GM13977 (cell line): Measurements from ENCODE around the gene NFKBIL1.
A peak's percentile ranks its signal among the peaks of the same experiment; 100 is the strongest.

Source experiments
- DNase-seq: peaks from one replicate; pipeline ENCODE4 v3.0.0; 2012; ENCODE audit warnings: low spot score
- in situ Hi-C: fragments of 300-500 bp; cut with MboI; formaldehyde crosslinking; loops from one replicate; pipeline ENCODE4 v1.12.0; 2022; ENCODE audit warnings: low sequenced_read_pairs, low pct_unique_long_range_greater_than_20kb, mixed read lengths, inconsistent platforms; ENCODE audit not compliant: unreplicated experiment
- TF ChIP-seq, protein P1 (sequence below): IDR thresholded peaks from 2 replicates; pipeline ENCODE4 v1.5.1; 2012; ENCODE audit warnings: mild to moderate bottlenecking, control low read depth; ENCODE audit not compliant: insufficient read depth; ENCODE audit errors: extremely low read depth, missing control alignments

The NFKBIL1 gene

DNA sequence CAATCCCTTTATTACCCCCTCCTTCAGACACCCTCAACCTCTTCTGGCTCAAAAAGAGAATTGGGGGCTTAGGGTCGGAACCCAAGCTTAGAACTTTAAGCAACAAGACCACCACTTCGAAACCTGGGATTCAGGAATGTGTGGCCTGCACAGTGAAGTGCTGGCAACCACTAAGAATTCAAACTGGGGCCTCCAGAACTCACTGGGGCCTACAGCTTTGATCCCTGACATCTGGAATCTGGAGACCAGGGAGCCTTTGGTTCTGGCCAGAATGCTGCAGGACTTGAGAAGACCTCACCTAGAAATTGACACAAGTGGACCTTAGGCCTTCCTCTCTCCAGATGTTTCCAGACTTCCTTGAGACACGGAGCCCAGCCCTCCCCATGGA lies 30.2 kb downstream of the NFKBIL1 start:
- TF ChIP-seq, protein P1, sequence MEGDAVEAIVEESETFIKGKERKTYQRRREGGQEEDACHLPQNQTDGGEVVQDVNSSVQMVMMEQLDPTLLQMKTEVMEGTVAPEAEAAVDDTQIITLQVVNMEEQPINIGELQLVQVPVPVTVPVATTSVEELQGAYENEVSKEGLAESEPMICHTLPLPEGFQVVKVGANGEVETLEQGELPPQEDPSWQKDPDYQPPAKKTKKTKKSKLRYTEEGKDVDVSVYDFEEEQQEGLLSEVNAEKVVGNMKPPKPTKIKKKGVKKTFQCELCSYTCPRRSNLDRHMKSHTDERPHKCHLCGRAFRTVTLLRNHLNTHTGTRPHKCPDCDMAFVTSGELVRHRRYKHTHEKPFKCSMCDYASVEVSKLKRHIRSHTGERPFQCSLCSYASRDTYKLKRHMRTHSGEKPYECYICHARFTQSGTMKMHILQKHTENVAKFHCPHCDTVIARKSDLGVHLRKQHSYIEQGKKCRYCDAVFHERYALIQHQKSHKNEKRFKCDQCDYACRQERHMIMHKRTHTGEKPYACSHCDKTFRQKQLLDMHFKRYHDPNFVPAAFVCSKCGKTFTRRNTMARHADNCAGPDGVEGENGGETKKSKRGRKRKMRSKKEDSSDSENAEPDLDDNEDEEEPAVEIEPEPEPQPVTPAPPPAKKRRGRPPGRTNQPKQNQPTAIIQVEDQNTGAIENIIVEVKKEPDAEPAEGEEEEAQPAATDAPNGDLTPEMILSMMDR: no peak
- in situ Hi-C loops: no loop called here
- no peak for DNase-seq

DNA sequence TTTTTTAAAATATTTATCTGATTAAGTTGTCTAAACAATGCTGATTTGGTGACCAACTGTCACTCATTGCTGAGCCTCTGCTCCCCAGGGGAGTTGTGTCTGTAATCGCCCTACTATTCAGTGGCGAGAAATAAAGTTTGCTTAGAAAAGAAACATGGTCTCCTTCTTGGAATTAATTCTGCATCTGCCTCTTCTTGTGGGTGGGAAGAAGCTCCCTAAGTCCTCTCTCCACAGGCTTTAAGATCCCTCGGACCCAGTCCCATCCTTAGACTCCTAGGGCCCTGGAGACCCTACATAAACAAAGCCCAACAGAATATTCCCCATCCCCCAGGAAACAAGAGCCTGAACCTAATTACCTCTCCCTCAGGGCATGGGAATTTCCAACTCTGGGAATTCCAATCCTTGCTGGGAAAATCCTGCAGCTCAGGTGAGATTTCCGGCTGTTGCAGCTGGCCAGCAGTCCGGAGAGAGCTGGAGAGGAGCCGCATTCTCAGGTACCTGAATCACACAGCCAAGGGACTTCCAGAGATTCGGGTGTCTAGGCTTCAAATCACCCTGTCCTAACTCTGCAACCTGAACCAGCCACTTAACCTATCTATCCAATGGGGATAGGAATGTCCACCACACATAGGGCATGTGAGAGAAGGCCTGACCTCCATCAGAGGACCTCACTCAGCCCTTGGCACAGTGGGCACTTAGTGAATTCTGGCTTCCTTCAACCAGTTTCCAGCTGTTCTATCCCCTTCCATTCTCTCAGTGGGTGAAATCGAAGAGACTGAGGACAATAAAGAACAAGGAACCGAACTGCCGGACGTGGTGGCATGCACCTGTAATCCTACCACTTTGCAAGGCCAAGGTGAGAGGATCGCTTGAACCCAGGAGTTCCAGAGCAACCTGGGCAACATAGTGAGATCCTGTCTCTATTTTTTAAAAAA lies 31.0 kb downstream of the NFKBIL1 start:
- DNase-seq: no peak
- TF ChIP-seq, protein P1: no peak
- in situ Hi-C loops: no loop called here

DNA sequence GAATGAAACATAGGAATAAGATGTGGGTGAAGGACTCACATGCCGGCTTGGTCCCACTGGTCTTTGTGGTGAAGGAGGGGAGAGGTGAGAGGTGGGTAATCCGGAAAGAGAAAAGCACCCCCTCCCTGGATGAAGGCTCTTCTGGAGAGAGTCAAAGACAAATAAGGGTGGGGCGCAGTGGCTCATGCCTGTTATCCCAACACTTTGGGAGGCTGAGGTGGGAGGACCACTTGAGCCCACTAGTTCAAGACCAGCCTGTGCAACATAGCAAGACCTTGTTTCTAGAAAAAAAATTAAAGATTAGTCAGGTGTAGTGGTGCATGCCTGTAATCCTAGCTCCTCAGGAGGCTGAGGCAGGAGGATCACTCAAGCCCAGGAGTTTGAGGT lies 31.7 kb downstream of the NFKBIL1 start:
- no peak for DNase-seq
- TF ChIP-seq, protein P1: no peak
- in situ Hi-C loops: no loop called here

DNA sequence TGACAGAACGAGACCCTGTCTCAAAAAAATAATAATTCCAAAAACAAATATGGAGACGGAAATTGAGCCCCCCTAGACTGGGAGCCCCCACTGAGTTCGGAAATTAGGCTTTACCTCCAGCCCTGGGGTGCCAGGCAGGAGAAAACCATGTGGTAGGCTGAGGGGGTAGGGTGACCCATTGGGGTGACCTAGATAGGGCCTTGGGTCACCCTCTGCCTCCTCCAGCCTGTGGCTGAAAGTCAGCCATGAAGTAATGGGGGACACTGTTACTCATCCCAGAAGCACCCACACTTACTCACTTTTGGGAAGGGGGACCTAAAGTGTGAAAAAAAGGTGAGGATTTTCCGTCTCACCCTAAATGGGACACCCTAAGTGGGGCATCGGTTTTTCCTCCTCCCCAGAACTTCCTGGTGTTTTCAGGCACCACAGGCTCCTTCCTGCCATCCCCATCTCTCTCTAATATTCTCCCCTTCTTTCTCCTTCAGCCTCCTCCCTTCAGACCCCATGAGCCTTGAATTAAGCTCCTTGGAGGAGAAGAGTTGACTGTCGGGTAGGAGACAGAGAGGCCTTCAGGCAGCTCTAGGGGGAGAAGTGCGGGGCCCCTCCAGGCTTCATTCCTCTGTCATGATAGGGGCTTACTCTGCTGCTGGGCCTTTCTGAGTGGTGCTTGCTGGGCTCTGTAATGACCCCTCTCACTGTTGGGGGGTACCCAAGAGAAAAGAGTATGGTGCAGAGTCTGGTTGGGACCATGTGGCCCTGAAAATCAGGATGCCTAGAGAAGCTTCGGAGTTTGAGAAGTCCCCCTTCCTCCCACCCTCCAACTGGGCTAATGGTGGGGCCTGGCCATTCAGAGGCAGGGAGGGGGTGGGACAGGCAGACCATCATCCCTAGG lies 32.4 kb downstream of the NFKBIL1 start:
- no peak for DNase-seq
- TF ChIP-seq, protein P1: no peak
- in situ Hi-C loops: no loop called here

DNA sequence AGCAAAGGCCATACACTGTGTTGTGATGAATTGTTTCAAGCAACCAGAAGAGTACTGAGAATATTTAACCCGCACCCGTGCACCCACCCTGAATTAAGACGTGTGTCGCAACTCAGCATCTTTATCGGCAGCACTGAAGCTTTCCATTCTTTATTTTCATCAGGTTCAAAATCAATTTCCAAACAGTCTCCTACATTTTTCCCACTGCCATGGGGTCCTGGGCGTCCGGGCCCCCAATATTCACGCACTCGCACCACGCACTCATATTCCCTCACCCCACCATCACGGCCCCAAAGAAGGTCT lies 33.0 kb downstream of the NFKBIL1 start:
- DNase-seq: no peak
- in situ Hi-C loops: no loop called here

DNA sequence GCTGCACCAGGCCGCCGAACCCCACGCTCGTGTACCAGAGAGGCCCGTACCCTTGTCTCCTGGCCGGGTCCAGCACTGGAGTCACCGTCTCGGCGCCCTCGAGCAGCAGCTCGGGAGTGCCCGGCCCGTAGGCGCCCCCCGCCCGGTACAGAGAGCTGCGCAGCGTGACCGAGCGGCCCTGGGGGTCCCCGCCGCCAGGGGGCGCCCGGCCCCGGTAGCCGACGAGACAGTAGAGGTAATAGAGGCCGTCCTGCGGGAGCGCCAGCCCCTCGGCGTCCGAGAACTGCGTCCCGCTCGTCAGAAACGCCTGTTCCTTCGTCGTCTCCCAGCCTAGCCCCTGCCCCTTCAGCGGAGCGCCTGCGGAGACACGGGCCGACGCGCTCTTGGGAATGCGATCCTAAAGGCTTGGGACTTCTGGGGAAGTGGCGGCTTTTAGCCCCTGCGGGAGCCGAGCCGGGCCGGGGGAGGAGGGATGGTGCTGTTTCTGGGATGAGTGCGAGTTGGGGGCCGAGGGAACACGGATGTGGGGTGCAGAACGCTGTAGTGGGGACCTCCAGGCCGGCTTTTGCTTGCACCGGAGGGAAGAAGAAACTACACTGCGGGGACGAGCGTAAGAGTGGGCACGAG lies 33.5 kb downstream of the NFKBIL1 start:
- DNase-seq: peak; percentile 85
- in situ Hi-C loops: no loop called here
- TF ChIP-seq, protein P1: peak; percentile 96

More for the DNA sequence above, 33.0 kb downstream of the NFKBIL1 start:
- TF ChIP-seq, protein P1: no peak
